Hepatocyte (in vitro differentiated cells): ENCODE measurements around the gene RPL7L1.

Experiments
- EZH2 ChIP-seq: fragments of 200-600 bp; sonication (generic); IDR thresholded peaks from 2 replicates; pipeline ENCODE4 v1.6.1; 2016; ENCODE audit warnings: antibody characterized with exemption, mild to moderate bottlenecking, borderline replicate concordance
- EZH2phosphoT487 ChIP-seq: fragments of 200-600 bp; sonication (generic); IDR thresholded peaks from one replicate; pipeline ENCODE4 v1.6.1; 2018; ENCODE audit warnings: antibody characterized with exemption, mild to moderate bottlenecking, low read depth, moderate library complexity; ENCODE audit not compliant: unreplicated experiment, severe bottlenecking
- TF ChIP-seq, protein P1 (sequence below): fragments of 200-600 bp; sonication (generic); IDR thresholded peaks from 2 replicates; pipeline ENCODE4 v1.5.1; 2016; ENCODE audit warnings: antibody characterized with exemption, mild to moderate bottlenecking; ENCODE audit not compliant: poor library complexity

DNA sequence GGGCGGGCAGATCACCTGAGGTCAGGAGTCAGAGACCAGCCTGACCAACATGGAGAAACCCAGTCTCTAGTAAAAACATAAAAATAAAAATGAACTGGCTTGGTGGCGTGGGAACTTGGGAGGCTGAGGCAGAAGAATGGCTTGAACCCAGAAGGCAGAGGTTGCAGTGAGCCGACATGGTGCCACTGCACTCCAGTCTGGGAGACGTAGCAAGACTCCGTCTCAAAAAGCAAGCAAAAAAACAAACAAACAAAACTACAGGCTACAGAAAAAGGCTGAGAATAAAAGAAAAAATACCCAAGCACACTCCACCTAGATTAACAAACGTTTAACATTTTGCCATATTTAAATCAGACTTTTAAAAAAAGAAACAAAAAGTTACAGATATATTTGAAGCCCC lies 42.4 kb downstream of the RPL7L1 start:
- TF ChIP-seq EZH2 (no peak), EZH2phosphoT487 (no peak)
- TF ChIP-seq, protein P1, sequence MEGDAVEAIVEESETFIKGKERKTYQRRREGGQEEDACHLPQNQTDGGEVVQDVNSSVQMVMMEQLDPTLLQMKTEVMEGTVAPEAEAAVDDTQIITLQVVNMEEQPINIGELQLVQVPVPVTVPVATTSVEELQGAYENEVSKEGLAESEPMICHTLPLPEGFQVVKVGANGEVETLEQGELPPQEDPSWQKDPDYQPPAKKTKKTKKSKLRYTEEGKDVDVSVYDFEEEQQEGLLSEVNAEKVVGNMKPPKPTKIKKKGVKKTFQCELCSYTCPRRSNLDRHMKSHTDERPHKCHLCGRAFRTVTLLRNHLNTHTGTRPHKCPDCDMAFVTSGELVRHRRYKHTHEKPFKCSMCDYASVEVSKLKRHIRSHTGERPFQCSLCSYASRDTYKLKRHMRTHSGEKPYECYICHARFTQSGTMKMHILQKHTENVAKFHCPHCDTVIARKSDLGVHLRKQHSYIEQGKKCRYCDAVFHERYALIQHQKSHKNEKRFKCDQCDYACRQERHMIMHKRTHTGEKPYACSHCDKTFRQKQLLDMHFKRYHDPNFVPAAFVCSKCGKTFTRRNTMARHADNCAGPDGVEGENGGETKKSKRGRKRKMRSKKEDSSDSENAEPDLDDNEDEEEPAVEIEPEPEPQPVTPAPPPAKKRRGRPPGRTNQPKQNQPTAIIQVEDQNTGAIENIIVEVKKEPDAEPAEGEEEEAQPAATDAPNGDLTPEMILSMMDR = no peak
